ENCODE results near the gene RPAP3.
"Not testable (repeated sequence)": the region's sequence is repeated elsewhere in the genome, so short reads cannot be mapped to it uniquely, and the experiment has no call there.

RPAP3 gene

DNA sequence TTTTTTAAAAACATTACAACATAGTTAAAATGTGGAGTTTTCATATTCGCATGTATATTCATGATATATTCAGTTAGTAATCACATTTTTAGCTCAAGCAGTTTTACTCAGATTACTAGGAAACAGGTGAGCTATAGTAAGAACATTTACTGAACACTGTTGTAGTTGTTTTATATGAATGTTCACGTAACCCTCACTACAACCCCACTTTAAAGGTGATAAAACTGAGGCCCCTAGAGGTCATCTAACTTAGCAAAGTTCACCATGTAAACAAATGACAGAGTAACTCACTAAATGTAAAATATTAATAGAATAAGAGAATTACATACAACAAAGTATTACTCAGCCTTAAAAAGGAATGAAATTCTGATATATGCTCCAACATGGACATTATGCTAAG is 26.0 kb downstream of the RPAP3 start:
- no peak for DNase-seq (ENCODE audit: low read depth)

DNA sequence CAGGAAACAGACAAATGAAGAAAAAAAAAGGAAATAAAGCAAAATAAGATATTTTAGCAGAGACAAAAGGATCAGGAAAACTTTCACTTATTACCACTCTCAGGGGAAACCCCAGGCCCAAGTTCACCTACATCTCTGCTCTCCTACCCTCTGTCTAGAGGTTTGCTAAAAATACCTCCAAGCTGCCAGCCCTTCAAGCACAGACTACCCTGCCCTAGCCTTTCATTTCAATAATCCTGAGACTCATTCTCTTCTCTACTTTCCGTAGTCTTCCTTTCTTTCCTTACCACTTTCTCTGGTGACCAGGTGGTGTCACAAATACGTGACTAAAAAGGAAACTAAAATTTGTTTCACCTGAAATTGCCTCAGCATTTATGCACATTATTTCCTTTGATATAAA is 33.8 kb downstream of the RPAP3 start:
- DNase-seq (ENCODE audit: low read depth): no peak

DNA sequence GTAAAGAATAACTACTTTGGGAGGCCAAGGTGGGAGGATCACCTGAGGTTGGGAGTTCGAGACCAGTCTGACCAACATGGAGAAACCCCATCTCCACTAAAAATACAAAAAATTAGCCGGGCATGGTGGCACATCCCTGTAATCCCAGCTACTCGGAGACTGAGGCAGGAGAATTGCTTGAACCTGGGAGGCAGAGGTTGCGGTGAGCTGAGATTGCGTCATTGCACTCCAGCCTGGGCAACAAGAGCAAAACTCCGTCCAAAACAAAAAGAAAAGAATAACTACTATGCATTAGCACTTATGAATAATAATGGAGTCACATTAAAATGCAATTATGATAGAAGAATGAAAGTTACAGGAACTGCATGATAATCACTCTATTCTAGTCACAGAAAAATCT is 37.9 kb downstream of the RPAP3 start:
- DNase-seq (ENCODE audit: low read depth): not testable (repeated sequence)

DNA sequence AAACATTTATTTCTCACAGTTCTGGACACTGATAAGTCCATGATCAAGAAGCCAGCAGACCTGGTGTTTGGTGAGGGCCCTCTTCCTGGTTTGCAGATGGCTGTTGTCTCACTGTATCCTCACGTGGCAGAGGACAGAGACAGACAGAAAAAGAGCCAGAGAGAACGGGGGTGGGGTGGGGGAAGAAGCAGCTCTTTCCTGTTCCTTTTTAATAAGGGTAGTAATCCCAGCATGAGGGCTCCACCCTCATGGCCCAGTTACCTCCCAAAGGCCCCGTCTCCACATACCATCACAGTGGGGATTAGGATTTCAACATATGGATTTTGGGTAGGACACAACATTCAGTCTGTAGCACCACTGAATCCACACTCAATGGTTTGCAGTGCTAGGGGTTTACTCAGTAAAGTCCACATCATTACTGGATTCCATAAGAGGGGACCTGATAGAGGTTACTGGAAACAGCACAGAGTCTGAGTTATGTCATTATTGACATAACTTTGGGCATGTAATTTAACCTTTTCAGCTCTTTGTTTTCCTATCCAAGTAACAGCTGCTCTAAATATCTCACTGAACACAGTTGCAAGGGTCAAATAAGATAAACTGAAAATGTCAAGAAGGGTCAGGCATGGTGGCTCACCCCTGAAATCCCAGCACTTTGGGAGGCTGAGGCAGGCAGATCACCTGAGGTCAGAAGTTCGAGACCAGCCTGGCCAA is 53.2 kb downstream of the RPAP3 start:
- DNase-seq (ENCODE audit: low read depth): no peak

DNA sequence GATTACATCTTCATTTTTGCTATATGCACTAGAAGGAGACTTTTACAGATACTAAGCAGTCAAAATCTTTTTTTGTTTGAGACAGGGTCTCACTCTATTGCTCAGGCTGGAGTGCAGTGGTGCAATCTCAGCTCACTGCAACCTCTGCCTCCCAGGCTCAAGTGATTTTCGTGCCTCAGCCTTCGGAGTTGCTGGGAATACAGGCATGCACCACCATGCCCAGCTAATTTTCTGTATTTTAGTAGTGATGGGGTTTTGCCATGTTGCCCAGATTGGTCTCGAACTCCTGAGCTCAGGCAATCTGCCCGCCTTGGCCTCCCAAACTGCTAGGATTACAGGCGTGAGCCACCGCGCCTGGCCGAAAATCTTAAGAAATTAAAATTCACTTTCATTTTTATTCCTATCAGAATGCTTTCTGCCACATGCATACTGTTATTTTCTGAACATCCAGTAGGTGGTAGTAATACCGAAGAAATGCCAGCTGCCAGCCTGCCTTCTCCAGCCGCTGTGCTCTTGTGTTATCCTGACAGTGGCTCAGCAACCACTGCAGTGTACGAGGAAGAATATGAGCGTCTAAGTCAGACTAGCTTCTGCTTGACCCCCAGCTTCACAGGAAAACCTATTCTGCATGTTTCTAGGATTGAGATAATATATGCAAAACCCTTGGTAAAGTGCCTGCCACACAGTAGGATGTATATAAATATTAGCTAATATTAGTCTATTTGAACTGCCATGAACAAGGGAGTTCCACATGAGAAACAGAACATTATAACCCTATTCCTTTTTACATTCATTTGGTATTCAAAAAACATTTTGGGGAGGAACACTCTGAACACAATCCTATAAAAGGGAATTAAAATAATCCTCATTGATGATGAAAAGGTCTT is 54.2 kb downstream of the RPAP3 start:
- peak; percentile 15 for DNase-seq (ENCODE audit: low read depth)

DNA sequence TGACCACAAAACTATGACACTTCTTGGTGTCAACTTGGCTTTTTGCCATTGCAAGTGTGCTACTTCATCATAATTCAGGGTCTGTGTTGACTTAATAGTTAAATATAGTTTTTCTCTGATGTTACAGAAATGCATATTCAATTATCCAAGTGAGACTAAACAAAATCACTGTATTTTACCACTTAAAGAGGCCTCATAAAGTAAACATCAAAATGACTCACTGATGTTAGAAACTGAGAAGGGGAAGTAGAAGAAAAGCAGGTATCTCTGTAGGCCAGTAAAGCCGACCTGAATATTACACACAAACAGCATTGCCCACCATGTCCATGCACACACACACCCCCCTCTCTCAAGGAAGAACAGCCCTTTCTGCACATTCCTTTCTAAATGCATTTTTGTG is 55.4 kb downstream of the RPAP3 start:
- no peak for DNase-seq (ENCODE audit: low read depth)

DNA sequence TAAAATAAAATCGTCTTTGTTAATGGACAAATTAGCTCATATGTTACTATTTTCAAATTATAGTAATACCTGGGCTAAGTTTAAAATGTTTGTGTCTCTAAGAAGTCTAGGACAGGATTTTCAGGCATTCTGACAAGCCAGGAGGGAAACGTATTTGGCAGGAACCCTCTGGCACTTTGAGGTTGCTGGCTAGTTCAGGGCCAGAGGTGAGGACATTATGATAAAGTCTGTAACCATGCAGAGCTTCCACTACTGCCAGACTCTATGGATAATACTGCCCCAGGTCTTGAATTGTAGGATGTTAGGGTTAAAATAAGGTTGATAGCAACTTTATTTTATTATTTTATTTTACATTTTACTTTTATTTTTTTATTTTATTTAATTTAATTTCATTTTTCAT is 56.4 kb downstream of the RPAP3 start:
- no peak for DNase-seq (ENCODE audit: low read depth)

DNA sequence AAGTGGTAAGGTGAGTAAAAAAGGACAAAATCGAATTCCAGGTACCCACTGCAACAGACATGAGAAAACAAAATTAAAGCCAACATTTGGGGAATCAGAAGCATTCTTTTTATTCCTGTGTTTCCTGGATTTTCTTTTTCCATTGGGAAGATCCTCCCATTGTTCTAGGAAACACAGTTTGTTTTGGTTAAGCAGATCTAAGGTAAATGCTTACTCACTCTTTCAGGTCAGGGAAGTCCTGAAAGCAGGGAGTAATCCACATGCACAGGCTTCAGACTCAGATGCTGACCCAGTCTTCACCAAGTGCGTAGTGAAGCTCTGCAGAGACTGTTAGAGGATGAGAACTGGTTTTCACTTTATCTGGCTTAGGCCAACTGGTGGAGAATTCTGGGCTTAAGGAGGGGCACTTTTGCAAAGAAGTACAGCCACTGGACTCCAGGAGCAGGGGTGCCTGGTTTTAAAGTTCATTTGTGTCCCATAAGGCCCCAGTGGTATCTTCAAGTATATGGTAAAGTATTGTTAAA is 57.7 kb downstream of the RPAP3 start:
- no peak for DNase-seq (ENCODE audit: low read depth)

DNA sequence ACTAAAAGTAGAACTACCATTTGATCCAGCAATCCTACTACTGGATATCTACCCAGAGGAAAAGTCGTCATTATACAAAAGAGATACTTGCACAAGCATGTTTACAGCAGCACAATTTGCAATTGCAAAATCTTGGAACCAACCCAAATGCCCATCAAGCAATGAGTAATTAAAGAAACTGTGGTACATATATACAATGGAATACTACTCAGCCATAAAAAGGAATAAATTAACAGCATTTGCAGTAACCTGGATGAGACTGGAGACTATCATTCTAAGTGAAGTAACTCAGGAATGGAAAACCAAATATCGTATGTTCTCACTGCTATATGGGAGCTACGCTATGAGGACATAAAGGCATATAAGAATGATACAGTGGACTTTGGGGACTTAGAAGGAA is 63.5 kb downstream of the RPAP3 start:
- not testable (repeated sequence) for DNase-seq (ENCODE audit: low read depth)

DNA sequence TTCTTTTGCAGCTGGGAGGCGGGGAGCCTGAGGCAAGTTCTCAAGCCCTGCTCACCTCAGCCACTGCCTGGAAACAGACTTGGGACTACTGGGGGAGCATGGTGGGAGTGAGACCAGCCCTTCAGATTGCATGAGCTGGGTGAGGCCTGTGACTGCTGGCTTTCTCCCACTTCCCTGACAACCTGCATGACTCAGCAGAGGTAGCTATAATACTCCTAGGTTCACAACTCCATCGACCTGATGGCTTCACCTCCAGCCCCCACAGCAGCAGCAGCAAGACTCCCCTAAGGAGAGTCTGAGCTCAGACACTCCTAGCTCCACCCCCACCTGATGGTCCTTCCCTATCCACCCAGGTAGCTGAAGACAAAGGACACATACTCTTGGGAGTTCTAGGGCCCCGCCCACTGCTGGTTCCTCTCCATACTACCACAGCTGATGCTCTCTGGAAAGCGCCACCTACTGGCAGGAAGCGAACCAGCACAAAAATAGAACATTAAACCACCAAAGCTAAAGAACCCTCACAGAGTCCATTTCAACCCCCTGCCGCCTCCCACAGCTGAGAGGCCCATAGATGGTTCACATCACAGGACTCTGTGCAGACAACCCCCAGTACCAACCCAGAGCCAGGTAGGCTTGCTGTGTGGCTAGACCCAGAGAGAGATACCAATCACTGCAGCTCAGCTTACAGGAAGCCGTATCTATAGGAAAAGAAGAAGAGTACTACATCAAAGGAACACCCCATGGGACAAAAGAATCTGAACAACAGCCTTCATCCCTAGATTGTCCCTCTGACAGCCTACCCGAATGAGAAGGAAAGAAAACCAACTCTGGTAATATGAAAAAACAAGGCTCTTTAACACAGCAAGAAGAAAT is 68.7 kb downstream of the RPAP3 start:
- peak; percentile 15 for DNase-seq (ENCODE audit: low read depth)

DNA sequence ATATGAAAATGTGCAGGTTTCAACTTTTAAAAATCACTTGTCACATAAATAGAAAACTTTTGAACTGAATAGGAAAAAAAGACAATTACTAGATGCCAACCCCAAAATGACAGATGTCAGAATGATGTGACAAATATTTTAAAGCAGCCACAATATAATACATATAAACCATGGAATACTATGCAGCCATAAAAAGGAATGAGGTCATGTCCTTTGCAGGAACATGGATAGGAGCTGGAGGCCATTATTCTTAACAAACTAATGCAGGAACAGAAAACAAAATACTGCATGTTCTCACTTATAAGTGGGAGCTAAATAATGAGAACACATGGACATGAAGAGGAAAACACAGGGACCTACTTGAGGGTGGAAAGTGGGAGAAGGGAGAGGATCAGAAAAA is 70.1 kb downstream of the RPAP3 start:
- not testable (repeated sequence) for DNase-seq (ENCODE audit: low read depth)

DNA sequence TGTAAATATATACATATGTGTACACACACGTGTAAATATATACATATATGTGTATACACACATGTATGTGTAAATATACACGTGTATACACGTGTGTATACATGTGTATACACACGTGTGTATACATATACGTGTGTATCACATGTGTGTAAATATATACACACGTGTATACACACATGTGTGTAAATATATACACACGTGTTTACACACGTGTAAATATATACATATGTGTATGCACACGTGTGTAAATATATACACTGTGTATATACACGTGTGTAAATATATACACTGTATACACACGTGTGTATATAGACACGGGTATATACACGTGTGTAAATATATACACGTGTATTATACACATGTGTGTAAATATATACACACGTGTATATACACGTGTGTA is 71.7 kb downstream of the RPAP3 start:
- no peak for DNase-seq (ENCODE audit: low read depth)

DNA sequence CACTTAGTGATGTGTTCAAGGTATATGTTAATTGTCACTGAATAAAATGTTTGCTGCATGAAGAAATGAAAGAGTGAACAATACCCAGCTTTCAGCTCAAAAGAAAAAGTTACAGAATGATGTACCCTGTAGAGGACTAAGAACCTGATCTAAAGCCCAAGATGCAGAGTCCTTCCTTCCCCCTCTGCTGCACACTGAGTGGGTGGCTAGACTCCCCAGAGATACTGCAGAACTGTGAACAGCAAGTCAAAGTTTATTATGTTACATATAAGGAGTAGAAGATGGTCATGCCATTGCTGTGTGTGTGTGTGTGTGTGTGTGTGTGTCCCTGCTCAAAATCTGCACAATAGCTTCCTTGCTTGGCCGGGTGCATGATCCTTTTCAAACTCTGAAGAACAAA is 83.9 kb downstream of the RPAP3 start:
- DNase-seq (ENCODE audit: low read depth): no peak

DNA sequence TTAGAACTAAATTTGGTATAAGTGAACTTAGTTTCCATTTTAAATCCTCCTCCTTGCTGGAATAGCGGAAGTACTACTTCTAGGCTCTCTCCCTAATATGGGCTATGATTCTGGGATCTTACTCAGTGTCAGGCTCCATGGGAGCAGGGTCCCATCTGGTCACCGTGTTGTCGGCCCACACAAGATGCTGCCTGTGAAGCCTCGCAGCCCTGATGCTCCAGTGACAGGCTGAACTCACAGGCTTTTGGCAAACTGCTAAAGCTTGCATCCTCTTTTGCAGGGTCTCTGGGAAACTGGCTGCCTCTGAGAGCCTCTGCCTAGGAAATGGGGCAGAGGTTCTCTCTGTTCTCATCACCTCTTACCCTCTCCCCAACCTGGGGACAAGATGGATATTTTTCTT is 88.4 kb downstream of the RPAP3 start:
- DNase-seq (ENCODE audit: low read depth): no peak

DNA sequence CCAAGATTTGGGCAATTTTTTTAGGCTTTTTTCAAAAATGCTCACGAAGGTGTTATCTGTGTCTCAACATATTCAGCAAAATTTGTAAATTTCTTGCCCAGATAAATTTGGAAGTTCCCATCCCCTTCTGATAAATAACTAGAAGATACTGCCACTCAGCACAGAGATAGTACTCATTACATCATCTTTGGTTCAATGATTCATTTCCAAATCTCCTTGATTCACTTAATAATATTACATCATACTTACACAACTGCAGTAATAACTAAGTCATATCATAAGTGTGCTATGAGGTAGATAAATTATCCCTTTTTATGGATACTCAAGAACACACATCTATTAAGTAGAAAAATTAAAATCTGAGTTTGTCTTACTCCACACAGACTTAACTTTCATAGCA is 89.4 kb downstream of the RPAP3 start:
- no peak for DNase-seq (ENCODE audit: low read depth)

DNA sequence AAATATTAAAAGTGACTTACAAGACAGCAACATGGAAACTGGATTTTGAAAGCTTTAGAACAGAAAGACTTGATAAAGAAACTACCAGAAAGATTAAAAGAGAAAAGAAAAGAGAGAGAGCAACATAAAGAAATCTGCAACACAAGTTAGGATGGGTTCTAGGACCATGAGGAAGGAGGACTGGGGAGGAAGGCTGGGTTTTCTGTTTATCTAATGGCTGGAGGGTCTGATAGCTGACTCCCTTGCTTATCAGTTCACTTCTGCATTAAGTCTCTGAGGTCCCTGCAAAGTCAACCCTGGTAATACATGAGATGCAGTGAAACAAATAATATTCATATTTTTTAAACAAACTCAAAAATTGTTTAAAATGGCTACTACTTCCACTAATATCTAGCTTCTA is 90.1 kb downstream of the RPAP3 start:
- DNase-seq (ENCODE audit: low read depth): no peak

DNA sequence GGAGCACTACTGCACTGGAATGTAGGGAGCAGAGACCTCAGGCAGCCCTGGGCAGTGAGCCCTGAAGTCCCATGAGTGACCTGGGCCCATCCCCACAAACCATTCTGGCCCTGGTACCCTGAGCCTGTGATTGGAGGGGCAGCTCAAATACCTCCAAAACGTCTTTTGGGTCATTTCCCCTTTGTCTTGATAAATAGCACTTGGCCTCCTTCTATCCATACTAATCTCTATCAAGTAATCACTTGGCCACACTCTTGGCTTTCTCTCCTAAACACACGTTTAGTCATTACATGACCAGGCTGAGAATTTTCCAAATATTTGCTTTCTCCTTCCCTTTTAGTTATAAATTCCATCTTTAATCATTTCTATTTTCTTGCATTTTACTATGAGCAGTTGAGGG is 91.3 kb downstream of the RPAP3 start:
- no peak for DNase-seq (ENCODE audit: low read depth)

DNA sequence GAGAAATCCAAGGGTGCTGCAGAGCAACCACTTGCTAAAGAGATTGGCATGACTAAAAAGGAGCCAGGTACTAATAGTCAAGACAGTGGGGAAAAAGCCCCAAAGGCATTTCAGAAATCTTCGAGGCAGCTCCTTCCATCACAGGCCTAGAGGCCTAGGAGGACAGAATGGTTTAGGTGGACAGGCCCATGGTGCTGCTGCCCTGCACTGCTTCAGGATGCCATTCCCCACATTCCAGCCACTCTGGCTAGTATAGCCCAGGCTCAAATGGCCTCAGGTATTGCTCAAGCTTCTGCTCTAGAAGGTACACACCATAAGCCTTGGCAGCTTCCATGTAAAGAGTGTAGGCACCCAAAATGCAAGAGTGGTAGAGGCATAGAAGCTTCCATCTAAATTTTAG is 92.9 kb downstream of the RPAP3 start:
- DNase-seq (ENCODE audit: low read depth): no peak

DNA sequence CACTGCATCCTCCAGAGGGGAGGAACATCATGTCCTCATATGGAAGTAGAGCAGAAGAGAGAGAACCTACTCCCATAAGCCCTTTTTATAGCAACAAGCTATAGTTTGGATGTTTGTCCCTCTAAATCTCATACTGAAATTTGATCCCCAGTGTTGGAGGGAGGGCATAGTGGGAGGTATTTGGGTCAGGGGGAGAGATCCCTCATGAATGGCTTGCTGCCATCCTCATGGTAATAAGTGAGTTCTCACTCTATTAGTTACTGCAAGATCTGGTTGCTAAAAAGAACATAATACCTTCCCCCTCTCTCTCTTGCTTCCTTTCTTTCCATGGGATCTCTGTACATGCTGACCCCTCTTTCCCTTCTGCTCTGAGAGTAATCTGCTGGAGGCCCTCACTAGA is 93.9 kb downstream of the RPAP3 start:
- no peak for DNase-seq (ENCODE audit: low read depth)

Data from stimulated activated CD8-positive, alpha-beta memory T cell treated with anti-CD3 and anti-CD28 coated beads, Interleukin-4, amount 100 ng/mL, for 24 hours (primary cell).